Measurements from ENCODE around the gene CA11. TPM values are rescaled to one million over a fixed set of nuclear protein-coding genes. Genes with fewer than 3 reads are reported as not detected.

The CA11 gene
- total RNA-seq, 4 donors from 2014 or later: 7.3 to 37.5 (median 10.3) TPM

- no peak for DNase-seq (ENCODE audit: low spot score in 2 of 2)
- TF ChIP-seq POLR2A (IDR thresholded peaks at IDR 0.05) (no peak), CTCF (IDR thresholded peaks at IDR 0.05) (no peak)
- H3K4me3 ChIP-seq (ENCODE audit: low read depth, poor library complexity, severe bottlenecking): no peak overlapping the region
- 75 to 78% methylated on average over 9 of the region's 9 CpGs for WGBS, 2 donors
- intact Hi-C loops (cut with DNase I; ENCODE audit: low total_unique reads): no loop called here
Observed at GRCh38 chr19:48603001-48603400, 43.0 kb downstream of the CA11 start.

DNA sequence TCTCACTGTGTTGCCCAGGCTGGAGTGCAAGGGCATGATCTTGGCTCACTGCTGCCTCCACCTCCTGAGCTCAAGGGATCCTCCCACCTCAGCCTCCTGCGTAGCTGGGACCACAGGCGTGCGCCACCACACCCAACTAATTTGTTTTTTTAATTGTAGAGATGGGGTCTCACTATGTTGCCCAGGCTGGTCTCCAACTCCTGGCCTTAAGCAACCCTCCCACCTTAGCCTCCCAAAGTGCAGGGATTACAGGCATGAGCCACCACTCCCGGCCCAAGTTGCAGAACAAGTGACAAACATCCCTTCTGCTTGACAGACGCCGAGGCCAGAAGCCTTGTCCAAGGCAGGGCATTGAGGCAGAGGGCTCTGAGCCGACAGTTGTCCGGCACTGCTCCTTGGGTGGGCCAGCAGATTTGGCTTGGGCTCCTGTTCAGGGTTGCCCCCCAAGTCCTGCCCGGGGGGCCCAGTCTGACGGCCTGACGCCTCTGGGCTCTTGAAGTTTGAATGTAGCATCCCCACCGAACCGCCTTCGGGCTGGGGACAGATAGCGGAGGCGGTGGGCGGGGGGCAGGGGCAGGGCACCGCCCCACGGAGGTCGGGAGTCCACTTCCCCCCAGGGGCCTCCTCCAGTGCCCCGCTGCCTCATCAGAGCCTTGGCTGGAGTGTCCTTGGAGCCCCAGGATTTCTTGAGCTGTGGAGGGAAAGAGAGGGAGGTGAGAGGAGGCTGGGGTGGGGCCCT, 45.1 kb downstream of the CA11 start:
- H3K4me3 ChIP-seq (ENCODE audit: low read depth, poor library complexity, severe bottlenecking): no peak overlapping the region
- TF ChIP-seq CTCF (IDR thresholded peaks at IDR 0.05) (no peak), POLR2A (IDR thresholded peaks at IDR 0.05) (no peak)
- DNase-seq (ENCODE audit: low spot score in 2 of 2): no peak
- intact Hi-C loops (cut with DNase I; ENCODE audit: low total_unique reads): no loop called here
- 86% methylated on average over 9 to 13 of the region's 21 CpGs for WGBS, 2 donors

- no peak overlapping the region for H3K4me3 ChIP-seq (ENCODE audit: low read depth, poor library complexity, severe bottlenecking)
- no peak for TF ChIP-seq POLR2A (IDR thresholded peaks at IDR 0.05)
- TF ChIP-seq CTCF (IDR thresholded peaks at IDR 0.05): no peak
- DNase-seq (ENCODE audit: low spot score in 2 of 2): no peak
- intact Hi-C loops (cut with DNase I; ENCODE audit: low total_unique reads): no loop called here
- WGBS, 2 donors: 64 to 72% methylated on average over 24 to 25 of the region's 30 CpGs
Observed at GRCh38 chr19:48598996-48599700, 46.8 kb downstream of the CA11 start.

- no peak overlapping the region for H3K4me3 ChIP-seq (ENCODE audit: low read depth, poor library complexity, severe bottlenecking)
- 72 to 79% methylated on average over 23 to 39 of the region's 39 CpGs for WGBS, 2 donors
- TF ChIP-seq POLR2A (IDR thresholded peaks at IDR 0.05) (no peak), CTCF (IDR thresholded peaks at IDR 0.05) (no peak)
- intact Hi-C loops (cut with DNase I; ENCODE audit: low total_unique reads): no loop called here
- DNase-seq (ENCODE audit: low spot score in 2 of 2): no peak
Observed at GRCh38 chr19:48596679-48597465, 49.1 kb downstream of the CA11 start.

- TF ChIP-seq CTCF (IDR thresholded peaks at IDR 0.05) (no peak), POLR2A (IDR thresholded peaks at IDR 0.05) (no peak)
- intact Hi-C loops (cut with DNase I; ENCODE audit: low total_unique reads): no loop called here
- 71 to 76% methylated on average over 4 of the region's 4 CpGs for WGBS, 2 donors
- DNase-seq (ENCODE audit: low spot score in 2 of 2): no peak
- no peak overlapping the region for H3K4me3 ChIP-seq (ENCODE audit: low read depth, poor library complexity, severe bottlenecking)
Observed at GRCh38 chr19:48596237-48596636, 49.8 kb downstream of the CA11 start.

All from lower leg skin (tissue), 4 donors.